ENCODE data around the gene LRP3. TPM values are rescaled to one million over a fixed set of nuclear protein-coding genes. Genes with fewer than 3 reads are reported as not detected.

LRP3 gene
- total and polyA plus RNA-seq, 2 of the 13 experiments (the other 11 are each of a cell fraction or from before 2014, with no cell fraction given), result 17.6 to 51.6 TPM

- H3K4me3 ChIP-seq (replicated peaks in 1 of 3; ENCODE audit: insufficient read depth in 1 of 3, low read depth in 2 of 3, low read length in 3 of 3), result no peak overlapping the region
- H3K9ac ChIP-seq (ENCODE audit: insufficient read depth, low read depth, low read length), result no peak overlapping the region
- H3K4me2 ChIP-seq (ENCODE audit: low read depth, low read length), result no peak overlapping the region
- BruUV-seq (replicated peaks), result no TSS peak
- H3K9me3 ChIP-seq (ENCODE audit: low read length), result no peaks in the 10 kb centered on the region
- H4K20me1 ChIP-seq (ENCODE audit: insufficient read depth, low read length), result no peaks in the 10 kb centered on the region
- H2AFZ ChIP-seq (ENCODE audit: low read length), result no peak overlapping the region
- ATAC-seq, result no peak
- no peak overlapping the region for H3K27ac ChIP-seq (ENCODE audit: extremely low read length, insufficient read depth, low read length)
- peak; percentile 71 for TF ChIP-seq ZNF768 (CRISPR knock-in tag; IDR thresholded peaks at IDR 0.05)
- TF ChIP-seq CC2D1A (CRISPR knock-in tag; IDR thresholded peaks at IDR 0.05), result no peak
- intact Hi-C loops (cut with micrococcal nuclease; ENCODE audit: unreplicated experiment), result no loop called here
- peaks cover 5% of the 10 kb centered on the region for H3K79me2 ChIP-seq (ENCODE audit: insufficient read depth, low read length)
- WGBS (ENCODE audit: low lambda C conversion rate), result 93% methylated on average over 12 of the region's 15 CpGs
- H3K27me3 ChIP-seq (ENCODE audit: control insufficient read depth in 1 of 2, insufficient read depth in 2 of 2, low read length in 2 of 2), result no peaks in the 10 kb centered on the region
- H3K4me1 ChIP-seq (ENCODE audit: insufficient read depth, low read length), result peaks cover 28% of the 10 kb centered on the region
- FAIRE-seq, result no peak
- ChIA-PET CTCF (ENCODE audit: low intra/inter-chr PET ratio, low total read pairs) (no interaction called here), POLR2A (no interaction called here)
- no peak for DNase-seq (ENCODE audit: low spot score)
- in situ Hi-C loops (cut with HindIII; ENCODE audit: extremely low pct_ligation_motif_present, low pct_unique_long_range_greater_than_20kb), result no loop called here
- H3K36me3 ChIP-seq (replicated peaks in 1 of 2; ENCODE audit: control insufficient read depth in 1 of 2, insufficient read depth in 2 of 2, low read length in 2 of 2), result peaks cover 22 to 46% of the 10 kb centered on the region in 2 experiments
Observed at GRCh38 chr19:33201886-33202545, 7.9 kb downstream of the LRP3 start.

GRCh38 chr19:33202546-33203507 is 8.7 kb downstream of the LRP3 start:
- CTCF ChIA-PET (ENCODE audit: low intra/inter-chr PET ratio, low total read pairs), result no interaction called here
- Histone ChIP-seq H3K27me3 (ENCODE audit: control insufficient read depth in 1 of 2, insufficient read depth in 2 of 2, low read length in 2 of 2) (no peaks in the 10 kb centered on the region), H3K9me3 (ENCODE audit: low read length) (no peaks in the 10 kb centered on the region), H3K79me2 (ENCODE audit: insufficient read depth, low read length) (peaks cover 2% of the 10 kb centered on the region), H3K4me1 (ENCODE audit: insufficient read depth, low read length) (peaks cover 20% of the 10 kb centered on the region), H3K9ac (ENCODE audit: insufficient read depth, low read depth, low read length) (no peak overlapping the region), H2AFZ (ENCODE audit: low read length) (no peak overlapping the region), H3K27ac (ENCODE audit: extremely low read length, insufficient read depth, low read length) (no peak overlapping the region), H3K36me3 (replicated peaks in 1 of 2; ENCODE audit: control insufficient read depth in 1 of 2, insufficient read depth in 2 of 2, low read length in 2 of 2) (peaks cover 22 to 44% of the 10 kb centered on the region in 2 experiments), H3K4me3 (replicated peaks in 1 of 3; ENCODE audit: insufficient read depth in 1 of 3, low read depth in 2 of 3, low read length in 3 of 3) (no peak overlapping the region), H3K4me2 (ENCODE audit: low read depth, low read length) (no peak overlapping the region), H4K20me1 (ENCODE audit: insufficient read depth, low read length) (no peaks in the 10 kb centered on the region)
- 0 out of 2 replicates have a peak, but pooled peaks have one; percentile 22 for TF ChIP-seq RBFOX2 (IDR thresholded peaks at IDR 0.05; ENCODE audit: low read depth, low read length)
- no peak for TF ChIP-seq ZNF280B (CRISPR knock-in tag; IDR thresholded peaks at IDR 0.05; ENCODE audit: borderline replicate concordance)
- TF ChIP-seq MNT (IDR thresholded peaks at IDR 0.05), result peak; percentile 93
- no peak for TF ChIP-seq SOX13 (IDR thresholded peaks at IDR 0.05)
- no peak for TF ChIP-seq SOX13 (CRISPR knock-in tag; conservative IDR thresholded peaks at IDR 0.05 in 1 of 2, IDR thresholded peaks at IDR 0.05 in 1 of 2)
- no peak for DNase-seq (ENCODE audit: low spot score)
- no peak for FAIRE-seq
- BruUV-seq (replicated peaks), result no TSS peak
- in situ Hi-C loops (cut with HindIII; ENCODE audit: extremely low pct_ligation_motif_present, low pct_unique_long_range_greater_than_20kb), result no loop called here
- intact Hi-C loops (cut with micrococcal nuclease; ENCODE audit: unreplicated experiment), result no loop called here
- ATAC-seq, result no peak
- WGBS (ENCODE audit: low lambda C conversion rate), result 93% methylated on average over 23 of the region's 27 CpGs
- POLR2A ChIA-PET, result no interaction called here
